Mesendoderm (in vitro differentiated cells): Measurements from ENCODE around the gene LRBA.

Source experiments
- DNase-seq: peaks from one replicate; pipeline ENCODE4 v3.0.0; 2013
- H2AK5ac ChIP-seq: 2 replicates; pipeline ENCODE4 v1.6.1; 2013; ENCODE audit warnings: low read length, inconsistent platforms
- H2BK120ac ChIP-seq: 2 replicates; pipeline ENCODE4 v1.6.1; 2013; ENCODE audit warnings: low read depth, mild to moderate bottlenecking, low read length, moderate library complexity, mixed read lengths
- H2BK15ac ChIP-seq: replicated peaks from 2 replicates; pipeline ENCODE4 v1.6.1; 2013; ENCODE audit warnings: low read depth, mild to moderate bottlenecking, moderate library complexity
- H2BK5ac ChIP-seq: 2 replicates; pipeline ENCODE4 v1.6.1; 2013; ENCODE audit warnings: low read length, inconsistent platforms
- H3K18ac ChIP-seq: 2 replicates; pipeline ENCODE4 v1.6.1; 2013; ENCODE audit warnings: mild to moderate bottlenecking, low read length, mixed read lengths
- H3K23ac ChIP-seq: one replicate; pipeline ENCODE4 v1.6.1; 2013; ENCODE audit warnings: low read length
- H3K27ac ChIP-seq: 2 replicates; pipeline ENCODE4 v1.5.1; 2013; ENCODE audit warnings: low read depth, mild to moderate bottlenecking, inconsistent platforms, low read length, moderate library complexity
- H3K27me3 ChIP-seq: 2 replicates; pipeline ENCODE4 v1.6.1; 2013; ENCODE audit warnings: low read length, control low read depth, mild to moderate bottlenecking, inconsistent platforms; ENCODE audit not compliant: insufficient read depth, poor library complexity
- H3K36me3 ChIP-seq: 2 replicates; pipeline ENCODE4 v1.6.1; 2013; ENCODE audit warnings: low read length, inconsistent platforms; ENCODE audit not compliant: control insufficient read depth, insufficient read depth
- H3K4ac ChIP-seq: one replicate; pipeline ENCODE4 v1.6.1; 2013; ENCODE audit warnings: low read depth, mild to moderate bottlenecking, low read length, moderate library complexity
- H3K4me1 ChIP-seq: 2 replicates; pipeline ENCODE4 v1.6.1; 2013; ENCODE audit warnings: low read depth, low read length, inconsistent platforms; ENCODE audit not compliant: control insufficient read depth
- H3K4me2 ChIP-seq: 2 replicates; pipeline ENCODE4 v1.6.1; 2013; ENCODE audit warnings: low read length
- H3K4me3 ChIP-seq: 2 replicates; pipeline ENCODE4 v1.5.1; 2013; ENCODE audit warnings: mild to moderate bottlenecking, low read length
- H3K56ac ChIP-seq: one replicate; pipeline ENCODE4 v1.6.1; 2013; ENCODE audit warnings: low read length
- H3K79me1 ChIP-seq: 2 replicates; pipeline ENCODE4 v1.6.1; 2013; ENCODE audit warnings: low read length, inconsistent platforms
- H3K79me2 ChIP-seq: 2 replicates; pipeline ENCODE4 v1.6.1; 2013; ENCODE audit warnings: mild to moderate bottlenecking, low read length; ENCODE audit not compliant: control insufficient read depth, insufficient read depth
- H3K9ac ChIP-seq: 2 replicates; pipeline ENCODE4 v1.6.1; 2013; ENCODE audit warnings: low read length, inconsistent platforms
- H4K5ac ChIP-seq: one replicate; pipeline ENCODE4 v1.6.1; 2013; ENCODE audit warnings: low read length
- H4K8ac ChIP-seq: one replicate; pipeline ENCODE4 v1.6.1; 2013; ENCODE audit warnings: low read depth, mild to moderate bottlenecking, control low read depth, low read length, moderate library complexity
- WGBS: extraction: QIAGEN DNeasy Blood & Tissue Kit; methylation state at CpG from one replicate; pipeline ENCODE4 v1.1.7; 2013; ENCODE audit warnings: low lambda C conversion rate, missing lambda C conversion rate; ENCODE audit not compliant: insufficient coverage; ENCODE audit errors: extremely low coverage; 5-methylcytosine and 5-hydroxymethylcytosine counted together

Gene LRBA

GRCh38 chr4:150501983-150502382 lies 513.1 kb downstream of the LRBA start:
- Histone ChIP-seq H3K18ac (no peak overlapping the region), H3K4me3 (no peak overlapping the region), H3K79me2 (no peaks in the 10 kb centered on the region), H2BK15ac (no peak overlapping the region), H4K8ac (no peak overlapping the region), H2AK5ac (no peak overlapping the region), H3K27ac (no peak overlapping the region), H3K56ac (no peak overlapping the region), H4K5ac (no peak overlapping the region), H3K4me1 (no peaks in the 10 kb centered on the region), H3K36me3 (no peaks in the 10 kb centered on the region), H3K23ac (no peak overlapping the region), H2BK5ac (no peak overlapping the region), H3K4ac (no peak overlapping the region), H2BK120ac (no peak overlapping the region), H3K79me1 (no peaks in the 10 kb centered on the region), H3K9ac (no peak overlapping the region), H3K27me3 (no peaks in the 10 kb centered on the region), H3K4me2 (no peak overlapping the region)
- no peak for DNase-seq

- Histone ChIP-seq H3K79me2 (no peaks in the 10 kb centered on the region), H2BK120ac (no peak overlapping the region), H4K8ac (no peak overlapping the region), H2BK5ac (no peak overlapping the region), H3K18ac (no peak overlapping the region), H3K36me3 (no peaks in the 10 kb centered on the region), H3K4me1 (no peaks in the 10 kb centered on the region), H3K9ac (no peak overlapping the region), H3K4ac (no peak overlapping the region), H2BK15ac (no peak overlapping the region), H3K27me3 (no peaks in the 10 kb centered on the region), H3K4me2 (no peak overlapping the region), H3K27ac (no peak overlapping the region), H3K56ac (no peak overlapping the region), H3K4me3 (no peak overlapping the region), H3K79me1 (no peaks in the 10 kb centered on the region), H2AK5ac (no peak overlapping the region), H4K5ac (no peak overlapping the region), H3K23ac (no peak overlapping the region)
- WGBS: no CpG with 5 or more reads among the region's 6 CpGs
- DNase-seq: no peak
Observed at GRCh38 chr4:150501009-150501727, 513.9 kb downstream of the LRBA start.

- no peak overlapping the region for H4K5ac ChIP-seq
- H3K4me2 ChIP-seq: no peak overlapping the region
- no peak overlapping the region for H3K4ac ChIP-seq
- no peaks in the 10 kb centered on the region for H3K36me3 ChIP-seq
- H2AK5ac ChIP-seq: no peak overlapping the region
- no peak overlapping the region for H4K8ac ChIP-seq
- H3K27ac ChIP-seq: no peak overlapping the region
- H2BK15ac ChIP-seq: no peak overlapping the region
- H3K79me2 ChIP-seq: no peaks in the 10 kb centered on the region
- H3K56ac ChIP-seq: no peak overlapping the region
- H3K4me1 ChIP-seq: no peaks in the 10 kb centered on the region
- H3K79me1 ChIP-seq: no peaks in the 10 kb centered on the region
- no peaks in the 10 kb centered on the region for H3K27me3 ChIP-seq
- H3K23ac ChIP-seq: no peak overlapping the region
- DNase-seq: peak; percentile 39
- WGBS: no CpG with 5 or more reads among the region's 3 CpGs
- no peak overlapping the region for H3K9ac ChIP-seq
- no peak overlapping the region for H2BK5ac ChIP-seq
- no peak overlapping the region for H3K4me3 ChIP-seq
- no peak overlapping the region for H3K18ac ChIP-seq
- H2BK120ac ChIP-seq: no peak overlapping the region
Observed at GRCh38 chr4:150497612-150498011, 517.5 kb downstream of the LRBA start.

GRCh38 chr4:150495550-150495949 lies 519.5 kb downstream of the LRBA start:
- H3K56ac ChIP-seq: no peak overlapping the region
- H3K27me3 ChIP-seq: no peaks in the 10 kb centered on the region
- H3K4me1 ChIP-seq: no peaks in the 10 kb centered on the region
- H3K4ac ChIP-seq: no peak overlapping the region
- no peaks in the 10 kb centered on the region for H3K79me2 ChIP-seq
- no peak overlapping the region for H2BK5ac ChIP-seq
- peak; percentile 45 for DNase-seq
- H3K79me1 ChIP-seq: no peaks in the 10 kb centered on the region
- H4K8ac ChIP-seq: no peak overlapping the region
- no peak overlapping the region for H3K27ac ChIP-seq
- H2AK5ac ChIP-seq: no peak overlapping the region
- no peak overlapping the region for H3K23ac ChIP-seq
- H3K9ac ChIP-seq: no peak overlapping the region
- no peak overlapping the region for H3K18ac ChIP-seq
- H3K4me3 ChIP-seq: no peak overlapping the region
- H3K4me2 ChIP-seq: no peak overlapping the region
- H2BK120ac ChIP-seq: no peak overlapping the region
- H4K5ac ChIP-seq: no peak overlapping the region
- H3K36me3 ChIP-seq: no peaks in the 10 kb centered on the region
- H2BK15ac ChIP-seq: no peak overlapping the region

- no peak overlapping the region for H3K18ac ChIP-seq
- H3K9ac ChIP-seq: no peak overlapping the region
- H2AK5ac ChIP-seq: no peak overlapping the region
- H2BK120ac ChIP-seq: no peak overlapping the region
- WGBS: no CpG with 5 or more reads among the region's 2 CpGs
- no peaks in the 10 kb centered on the region for H3K4me1 ChIP-seq
- DNase-seq: no peak
- no peaks in the 10 kb centered on the region for H3K27me3 ChIP-seq
- no peak overlapping the region for H3K4ac ChIP-seq
- no peaks in the 10 kb centered on the region for H3K36me3 ChIP-seq
- no peak overlapping the region for H2BK5ac ChIP-seq
- H4K5ac ChIP-seq: no peak overlapping the region
- no peak overlapping the region for H3K4me3 ChIP-seq
- no peak overlapping the region for H4K8ac ChIP-seq
- no peak overlapping the region for H3K56ac ChIP-seq
- no peaks in the 10 kb centered on the region for H3K79me1 ChIP-seq
- no peaks in the 10 kb centered on the region for H3K79me2 ChIP-seq
- no peak overlapping the region for H3K23ac ChIP-seq
- H3K4me2 ChIP-seq: no peak overlapping the region
- no peak overlapping the region for H3K27ac ChIP-seq
- no peak overlapping the region for H2BK15ac ChIP-seq
Observed at GRCh38 chr4:150493851-150494250, 521.2 kb downstream of the LRBA start.
